ENCODE results near the gene HSPG2.

The HSPG2 gene

DNA sequence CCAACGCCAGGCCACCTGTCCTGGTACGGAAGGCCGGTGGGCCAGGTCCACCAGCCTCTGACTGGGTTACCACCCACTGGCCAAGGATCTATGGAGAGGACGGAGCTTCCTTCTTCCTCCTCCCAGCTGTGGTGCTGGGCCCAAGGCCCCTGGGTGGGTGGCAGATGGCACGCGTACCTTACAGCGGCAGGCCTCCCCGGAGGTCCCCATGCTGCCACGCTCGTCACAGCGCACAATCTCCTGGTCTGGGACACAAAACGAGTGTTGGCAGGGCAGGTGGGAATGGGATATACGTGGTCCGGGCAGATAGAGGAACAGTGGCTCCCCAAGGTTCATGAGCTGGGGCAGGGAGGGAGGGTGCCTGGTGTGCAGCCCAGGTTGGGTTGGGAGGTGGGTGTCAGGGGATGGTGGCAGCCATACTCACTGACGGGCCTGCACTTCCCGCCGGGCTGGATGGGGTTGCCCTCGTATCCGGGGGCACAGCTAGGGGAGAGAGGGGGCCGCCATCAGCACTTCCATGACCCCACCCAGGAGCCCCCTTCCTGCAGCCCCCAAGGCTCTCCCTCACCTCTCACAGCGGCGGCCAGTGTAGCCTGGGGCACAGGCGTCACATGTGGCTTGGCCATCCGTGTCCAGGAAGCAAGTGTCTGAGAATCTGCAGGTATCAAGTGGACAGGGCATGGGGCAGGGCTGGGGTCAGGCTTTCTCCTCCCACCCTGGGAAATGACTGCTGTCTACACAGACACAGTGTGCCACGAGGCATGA lies 58.9 kb downstream of the HSPG2 start:
- DNase-seq = no peak

DNA sequence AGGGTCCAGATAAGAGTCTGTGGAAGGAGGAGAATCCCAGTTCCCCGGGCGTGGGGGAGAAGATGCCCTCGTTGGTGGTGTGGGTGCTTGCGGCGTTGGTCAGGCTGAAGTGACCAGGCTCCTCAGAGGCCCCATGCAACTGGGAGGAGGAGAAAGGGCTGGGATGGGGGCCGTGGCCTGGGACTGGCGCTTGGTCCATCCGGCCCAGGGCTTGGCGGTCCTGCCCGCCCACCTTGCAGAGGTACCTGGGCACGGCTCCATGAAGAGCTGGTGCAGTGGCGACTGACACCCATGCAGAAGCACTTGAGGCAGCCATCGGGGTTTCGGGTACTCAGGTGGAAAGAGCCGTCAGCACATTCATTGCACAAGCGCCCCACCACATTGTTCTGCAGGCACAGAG lies 60.8 kb downstream of the HSPG2 start:
- no peak for DNase-seq

- no peak for DNase-seq
These were observed 61.5 kb downstream of the HSPG2 start for GRCh38 chr1:21875621-21876063.

DNA sequence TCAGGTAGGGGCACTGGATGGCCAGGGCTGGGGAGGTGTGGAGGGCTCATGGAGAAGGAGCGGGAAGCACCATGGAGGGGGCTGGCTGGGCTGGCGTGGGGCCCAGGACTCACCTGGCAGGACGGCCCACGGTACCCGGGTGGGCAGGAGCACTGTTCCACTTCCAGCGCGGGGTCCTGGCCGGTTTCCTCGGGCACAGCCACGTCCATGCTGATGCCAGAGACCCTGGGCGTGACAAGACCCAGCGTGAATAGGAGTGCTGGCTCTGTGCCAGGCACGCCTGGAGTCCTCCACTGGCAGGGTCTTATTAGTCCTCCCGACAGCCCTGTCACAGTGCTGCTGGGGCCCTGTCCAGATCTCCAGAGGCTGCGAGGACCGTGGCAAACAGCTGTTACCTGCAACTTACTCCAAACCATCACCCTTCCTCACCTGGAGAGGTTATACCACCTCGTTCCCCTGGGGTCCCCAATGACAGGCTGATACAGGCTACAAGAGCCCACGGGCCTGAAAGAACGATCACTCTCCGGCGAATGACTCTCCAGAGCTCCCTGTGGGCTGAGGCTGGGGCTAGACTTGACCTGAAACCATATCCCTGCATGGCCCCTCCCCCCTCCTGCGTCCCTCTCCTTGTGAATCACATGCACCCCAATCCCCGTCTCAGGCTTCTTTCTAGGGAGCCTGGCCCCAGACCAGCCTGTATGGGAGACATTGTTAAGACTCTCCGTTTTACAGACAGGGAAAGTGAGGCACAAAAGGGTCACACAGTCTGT lies 62.1 kb downstream of the HSPG2 start:
- no peak for DNase-seq

- DNase-seq = no peak
These were observed 62.8 kb downstream of the HSPG2 start for GRCh38 chr1:21874328-21874727.

- no peak for DNase-seq
These were observed 63.3 kb downstream of the HSPG2 start for GRCh38 chr1:21873761-21874160.

GRCh38 chr1:21873174-21873573 lies 63.9 kb downstream of the HSPG2 start:
- DNase-seq = no peak

GRCh38 chr1:21872445-21873079 lies 64.5 kb downstream of the HSPG2 start:
- DNase-seq = no peak

GRCh38 chr1:21871943-21872342 lies 65.2 kb downstream of the HSPG2 start:
- no peak for DNase-seq

- DNase-seq = no peak
These were observed 66.5 kb downstream of the HSPG2 start for GRCh38 chr1:21870611-21871010.

DNA sequence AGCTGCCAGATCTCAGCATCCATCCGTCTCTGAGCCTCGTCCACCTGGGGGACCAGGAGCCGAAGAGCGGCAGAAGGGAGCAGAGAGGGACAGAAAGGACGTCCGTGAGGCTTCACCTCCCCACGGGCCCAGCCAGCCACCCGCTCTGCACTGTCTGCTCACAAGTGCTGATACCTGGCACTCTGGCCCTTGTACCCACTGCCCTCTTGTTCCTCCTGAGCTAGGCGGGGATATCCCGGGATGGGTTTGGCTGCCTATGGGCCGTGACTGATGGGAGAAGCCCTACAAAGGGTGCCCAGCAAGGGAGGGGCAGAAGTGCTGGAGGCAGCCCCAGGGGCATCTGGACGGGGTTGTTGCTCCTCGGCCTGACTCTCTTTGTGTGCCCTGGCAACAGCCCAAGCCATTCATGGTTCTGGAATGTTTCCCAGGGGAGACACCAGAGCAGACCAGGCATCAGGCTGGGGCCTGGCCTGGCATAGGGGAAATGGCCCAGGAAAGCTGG lies 67.4 kb downstream of the HSPG2 start:
- no peak for DNase-seq

DNA sequence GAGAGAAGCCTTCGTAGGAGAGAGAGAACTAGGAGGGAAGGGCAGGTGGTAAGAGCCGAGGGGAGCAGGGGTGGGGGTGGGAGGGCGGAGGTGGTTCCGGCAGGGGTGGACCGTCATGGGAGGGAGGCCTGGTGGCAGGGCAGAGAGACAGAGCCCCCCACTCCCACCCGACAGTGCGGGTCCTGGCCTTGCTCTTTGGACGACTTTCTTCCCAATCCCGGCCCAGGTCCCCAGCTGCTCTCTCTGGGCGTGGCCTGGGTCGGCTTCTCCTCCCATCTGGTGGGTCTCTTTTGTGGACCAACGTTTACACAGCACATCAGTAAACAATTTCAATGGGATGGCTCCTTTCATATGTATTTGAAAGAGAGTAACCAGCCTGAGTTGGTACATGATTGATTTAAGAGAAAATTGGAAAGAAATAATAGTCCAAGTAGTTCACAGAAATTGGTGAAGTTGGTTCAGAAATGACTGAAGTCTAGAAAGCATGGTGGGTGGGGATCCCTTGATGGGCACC lies 68.1 kb downstream of the HSPG2 start:
- DNase-seq = no peak

- DNase-seq = no peak
These were observed 68.6 kb downstream of the HSPG2 start for GRCh38 chr1:21868482-21868881.

DNA sequence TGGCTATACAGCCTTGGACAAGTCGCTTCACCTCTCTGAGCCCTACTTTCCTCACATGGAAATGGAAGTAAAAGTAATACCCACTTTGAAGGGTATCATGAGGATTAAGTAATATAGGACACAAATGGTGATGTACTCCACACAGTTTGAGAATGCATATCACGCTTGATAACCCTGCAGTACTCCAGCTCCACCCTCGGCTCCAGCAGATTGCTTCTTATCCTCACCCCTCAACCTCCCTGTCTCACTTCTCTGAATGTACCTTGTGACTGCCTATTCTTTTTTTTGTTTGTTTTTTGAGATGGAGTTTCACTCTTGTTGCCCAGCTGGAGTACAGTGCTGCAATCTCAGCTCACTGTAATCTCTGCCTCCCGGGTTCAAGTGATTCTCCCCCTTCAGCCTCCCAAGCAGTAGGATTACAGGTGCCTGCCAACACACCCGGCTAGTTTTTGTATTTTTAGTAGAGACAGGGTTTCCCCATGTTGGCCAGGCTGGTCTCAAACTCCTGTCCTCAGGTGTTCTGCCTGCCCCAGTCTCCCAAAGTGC lies 69.6 kb downstream of the HSPG2 start:
- DNase-seq = no peak

DNA sequence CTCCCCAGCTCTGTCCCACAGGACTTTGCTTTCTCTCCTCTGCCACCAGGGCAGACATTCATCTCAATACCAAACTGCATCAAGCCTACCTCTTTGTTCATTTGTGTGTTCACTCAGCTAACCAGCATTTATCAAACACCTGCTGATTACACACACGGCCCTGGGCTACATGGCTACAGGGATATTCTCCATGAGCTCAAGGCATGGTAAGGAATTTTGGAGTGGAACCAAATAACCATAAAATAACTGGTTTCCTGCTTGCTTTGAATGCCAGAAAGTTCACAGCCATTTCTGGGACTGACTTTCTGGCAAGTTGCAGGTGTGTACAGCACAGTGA lies 70.4 kb downstream of the HSPG2 start:
- DNase-seq = no peak

DNA sequence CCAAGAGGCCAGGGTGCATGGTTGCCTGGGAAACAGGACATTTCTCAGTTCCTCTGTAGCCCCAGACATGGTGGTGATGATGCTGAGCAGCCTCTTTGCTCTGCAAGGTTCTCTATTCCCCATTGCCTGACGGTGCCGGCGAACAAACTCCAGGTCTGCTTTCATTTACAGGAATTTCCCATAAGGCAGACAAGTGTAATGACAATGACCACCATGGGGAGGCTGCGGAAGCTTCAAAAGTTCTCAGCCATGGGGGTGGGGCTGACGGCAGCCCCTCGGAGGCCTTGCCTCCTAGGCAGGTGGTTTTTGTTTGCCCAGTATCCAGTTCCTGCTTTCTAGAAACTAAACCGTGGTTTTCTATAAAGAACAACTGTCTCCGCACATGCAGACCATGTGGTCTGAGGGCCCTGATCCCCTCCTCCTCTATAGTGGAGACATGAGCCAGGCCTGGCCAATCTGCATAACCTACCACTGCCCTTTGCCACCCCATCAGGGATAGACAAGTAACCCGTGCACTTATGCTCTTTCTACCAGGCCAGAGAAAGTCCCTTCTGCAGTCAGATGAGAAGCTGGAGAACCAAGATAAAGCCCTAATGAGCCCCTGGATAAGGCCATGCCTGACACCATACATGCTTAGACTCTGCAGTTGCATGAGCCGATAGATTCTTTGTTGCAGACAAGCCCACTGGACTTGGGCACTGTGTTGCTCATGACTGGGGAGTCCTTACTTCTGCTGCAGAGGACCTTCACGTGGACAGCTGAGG lies 71.0 kb downstream of the HSPG2 start:
- no peak for DNase-seq

DNA sequence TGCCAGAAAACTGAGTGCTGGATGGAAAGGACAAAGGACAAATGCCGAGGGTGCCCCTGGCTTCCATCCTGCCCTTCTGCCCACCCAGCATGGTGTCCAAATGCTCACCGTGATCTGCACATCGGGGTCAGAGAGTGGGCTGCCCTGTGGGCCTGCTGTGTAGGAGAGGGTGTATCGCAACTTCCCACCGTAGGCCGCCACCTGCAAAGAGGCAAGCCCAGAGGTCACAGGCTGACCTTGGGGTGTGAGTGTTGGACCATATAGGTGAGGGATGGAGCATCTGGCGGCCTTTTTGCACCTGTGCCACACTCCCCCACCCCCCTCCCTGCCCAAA lies 71.5 kb downstream of the HSPG2 start:
- DNase-seq = no peak

DNA sequence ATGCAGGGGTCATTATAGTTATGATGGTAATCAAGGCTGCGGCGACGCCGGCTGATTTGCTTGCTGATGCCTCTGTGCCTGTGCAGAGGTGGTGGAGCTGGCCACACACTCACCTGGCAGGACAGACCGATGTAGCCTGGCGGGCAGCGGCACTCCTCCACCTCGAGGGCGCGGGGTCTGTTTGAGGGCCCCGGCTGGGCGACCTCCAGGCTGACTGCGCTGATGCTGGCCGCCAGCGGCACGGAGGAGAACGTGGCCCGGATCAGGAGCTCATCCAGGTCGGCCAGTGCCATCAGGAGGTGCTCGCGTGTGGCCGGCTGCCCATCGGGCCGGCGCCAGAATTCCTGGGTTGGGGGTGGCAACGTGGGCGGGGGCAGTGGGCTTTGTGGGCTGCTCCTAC lies 72.4 kb downstream of the HSPG2 start:
- no peak for DNase-seq

- DNase-seq = no peak
These were observed 73.1 kb downstream of the HSPG2 start for GRCh38 chr1:21863981-21864380.

GRCh38 chr1:21861602-21862429 lies 75.3 kb downstream of the HSPG2 start:
- no peak for DNase-seq

DNA sequence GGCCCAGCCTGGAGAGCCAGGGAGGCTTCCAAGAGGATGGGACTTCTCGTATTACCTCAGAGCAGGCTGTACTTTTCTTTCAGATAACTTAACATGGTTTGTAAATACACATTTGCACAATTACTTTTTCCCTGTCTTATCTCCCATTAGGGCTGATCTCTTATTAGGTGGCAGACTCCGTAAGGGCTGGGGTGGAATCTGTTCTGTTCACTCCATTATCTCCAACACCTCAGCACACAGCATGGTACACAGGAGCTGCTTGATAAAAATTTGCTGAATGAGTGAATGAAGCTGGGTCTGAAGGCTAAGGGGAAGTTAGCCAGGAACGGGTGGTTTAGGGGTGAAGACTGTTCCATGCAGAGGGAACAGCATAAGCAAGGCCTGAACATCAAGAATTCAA lies 76.1 kb downstream of the HSPG2 start:
- no peak for DNase-seq

- DNase-seq = no peak
These were observed 77.4 kb downstream of the HSPG2 start for GRCh38 chr1:21859669-21860179.
